ENCODE data around the gene C5orf58.

Gene C5orf58

DNA sequence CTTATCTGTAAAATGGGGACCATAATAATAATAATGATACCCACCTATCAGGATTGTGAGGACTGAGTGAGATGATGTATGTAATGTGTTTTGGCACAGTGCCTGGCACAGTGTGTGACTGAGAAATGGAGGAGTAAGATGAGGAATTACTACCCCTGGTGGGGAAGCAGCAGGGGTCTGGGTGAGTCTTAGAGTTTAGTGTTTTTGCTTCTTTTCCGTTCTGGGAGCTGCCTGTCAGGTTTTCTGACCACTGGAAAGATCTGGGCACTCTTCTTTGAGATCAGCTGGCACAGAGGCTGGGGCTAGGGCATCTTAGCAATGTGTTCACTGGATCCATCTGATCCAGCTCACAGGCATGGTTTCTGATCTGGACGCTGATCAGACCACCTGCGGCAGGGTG, 56.3 kb downstream of the C5orf58 start:
- Histone ChIP-seq H3K9me3 (ENCODE audit: control insufficient read depth, low read length) (peaks cover 5% of the 10 kb centered on the region), H3K36me3 (ENCODE audit: control insufficient read depth, insufficient read depth, low read length) (no peaks in the 10 kb centered on the region), H3K4me1 (ENCODE audit: control insufficient read depth, insufficient read depth, low read length) (no peaks in the 10 kb centered on the region), H3K4me3 (ENCODE audit: insufficient read depth, low read depth, low read length) (no peak overlapping the region), H3K27me3 (ENCODE audit: control insufficient read depth, insufficient read depth, low read length, poor library complexity, severe bottlenecking) (no peaks in the 10 kb centered on the region), H3K27ac (ENCODE audit: insufficient read depth, low read depth, low read length, poor library complexity, severe bottlenecking) (no peak overlapping the region)
- 92 to 94% methylated on average over 3 of the region's 3 CpGs for WGBS, 2 experiments

DNA sequence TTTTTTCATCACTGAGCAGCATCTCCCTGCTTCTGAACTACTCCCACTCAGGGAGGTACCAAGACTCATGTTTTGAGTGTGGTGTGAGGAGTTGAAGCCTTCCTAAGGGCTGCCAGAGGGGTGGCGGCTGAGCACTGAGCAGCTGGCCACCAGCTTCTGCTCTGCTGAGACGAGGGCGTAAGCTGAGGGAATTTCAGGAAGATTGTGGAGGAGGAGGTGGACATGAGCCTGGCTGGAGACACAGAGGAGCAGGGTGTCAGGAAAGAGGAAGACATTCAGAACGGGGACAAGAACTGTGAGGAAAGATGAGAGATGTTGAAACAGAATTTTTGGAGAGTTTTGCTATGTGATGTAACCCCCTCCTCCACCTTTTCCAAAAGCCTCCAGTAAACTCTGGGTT, 57.0 kb downstream of the C5orf58 start:
- Histone ChIP-seq H3K4me3 (ENCODE audit: insufficient read depth, low read depth, low read length) (no peak overlapping the region), H3K4me1 (ENCODE audit: control insufficient read depth, insufficient read depth, low read length) (no peaks in the 10 kb centered on the region), H3K27ac (ENCODE audit: insufficient read depth, low read depth, low read length, poor library complexity, severe bottlenecking) (no peak overlapping the region), H3K27me3 (ENCODE audit: control insufficient read depth, insufficient read depth, low read length, poor library complexity, severe bottlenecking) (no peaks in the 10 kb centered on the region), H3K36me3 (ENCODE audit: control insufficient read depth, insufficient read depth, low read length) (no peaks in the 10 kb centered on the region), H3K9me3 (ENCODE audit: control insufficient read depth, low read length) (peaks cover 5% of the 10 kb centered on the region)
- WGBS, 2 experiments = 93 to 96% methylated on average over 4 of the region's 4 CpGs

DNA sequence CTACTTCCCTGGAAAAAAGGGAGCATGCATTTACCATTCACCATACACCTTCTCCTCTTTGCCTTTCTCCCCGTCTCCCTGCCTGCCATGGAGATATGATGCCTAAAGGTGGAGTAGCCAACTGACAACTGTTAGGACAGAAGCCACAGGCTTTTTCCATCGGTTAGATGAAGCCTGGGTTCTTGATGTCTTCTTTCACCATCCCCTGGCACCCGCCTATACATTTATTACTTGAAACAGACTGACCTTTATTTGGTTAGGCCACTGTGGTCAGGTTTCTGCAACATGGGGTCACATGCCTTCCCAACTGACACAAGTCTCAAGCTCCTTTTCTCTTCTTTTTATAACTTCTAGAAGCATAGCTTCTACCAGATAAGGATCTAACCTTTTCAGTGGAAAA, 57.7 kb downstream of the C5orf58 start:
- 89 to 91% methylated on average over 3 of the region's 3 CpGs for WGBS, 2 experiments
- no peak overlapping the region for H3K27ac ChIP-seq (ENCODE audit: insufficient read depth, low read depth, low read length, poor library complexity, severe bottlenecking)

DNA sequence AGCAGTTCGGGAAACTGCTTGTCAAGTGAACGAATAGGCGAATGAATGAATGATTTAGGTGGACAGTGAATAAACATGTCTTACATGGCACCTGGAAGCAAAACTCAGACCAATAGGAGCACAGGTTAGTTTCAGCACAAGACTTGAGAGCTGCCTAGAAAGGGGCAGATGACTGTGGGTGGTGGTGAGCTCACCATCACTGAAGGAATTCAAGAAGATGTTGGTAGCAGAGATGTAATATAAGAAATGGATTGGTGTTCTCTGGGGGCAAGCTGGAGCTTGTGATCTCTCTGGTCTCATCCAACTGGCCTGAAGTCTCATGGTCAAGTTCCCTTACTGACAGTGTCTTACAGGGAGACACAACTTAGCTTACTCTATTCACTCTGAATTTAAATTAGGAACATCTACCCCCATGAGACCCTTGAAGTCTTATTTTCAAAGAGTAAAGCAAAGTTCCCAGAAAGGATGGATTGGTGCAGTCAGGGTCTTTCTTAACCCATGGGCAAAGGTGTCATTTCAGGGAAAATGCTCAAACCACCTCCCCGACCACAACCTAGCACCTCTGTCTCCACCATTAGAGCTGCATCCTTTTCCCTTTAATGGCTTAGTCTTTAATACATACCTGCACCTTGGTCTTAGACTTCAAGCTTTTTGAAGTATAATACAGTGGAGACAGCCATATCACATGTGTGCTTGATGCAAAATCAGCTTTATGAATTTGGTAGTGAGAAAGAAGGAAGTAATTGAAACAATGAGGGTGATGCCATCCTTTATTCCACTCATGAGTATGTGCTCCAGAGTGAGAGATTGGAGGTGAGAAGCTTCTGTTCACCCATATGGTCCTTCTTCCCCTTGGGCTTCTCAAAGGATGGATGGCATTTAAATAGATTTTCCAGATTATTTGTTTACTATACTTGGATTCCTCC, 59.7 kb downstream of the C5orf58 start:
- WGBS, 2 experiments = 94 to 96% methylated on average over 4 of the region's 4 CpGs
- H3K9me3 ChIP-seq (ENCODE audit: control insufficient read depth, low read length) = peaks cover 5% of the 10 kb centered on the region
- H3K4me3 ChIP-seq (ENCODE audit: insufficient read depth, low read depth, low read length) = no peak overlapping the region
- no peak overlapping the region for H3K27ac ChIP-seq (ENCODE audit: insufficient read depth, low read depth, low read length, poor library complexity, severe bottlenecking)
- no peaks in the 10 kb centered on the region for H3K36me3 ChIP-seq (ENCODE audit: control insufficient read depth, insufficient read depth, low read length)
- no peaks in the 10 kb centered on the region for H3K27me3 ChIP-seq (ENCODE audit: control insufficient read depth, insufficient read depth, low read length, poor library complexity, severe bottlenecking)
- H3K4me1 ChIP-seq (ENCODE audit: control insufficient read depth, insufficient read depth, low read length) = no peaks in the 10 kb centered on the region

More for the DNA sequence above, 57.7 kb downstream of the C5orf58 start:
- no peaks in the 10 kb centered on the region for H3K27me3 ChIP-seq (ENCODE audit: control insufficient read depth, insufficient read depth, low read length, poor library complexity, severe bottlenecking)
- no peaks in the 10 kb centered on the region for H3K4me1 ChIP-seq (ENCODE audit: control insufficient read depth, insufficient read depth, low read length)
- H3K4me3 ChIP-seq (ENCODE audit: insufficient read depth, low read depth, low read length) = no peak overlapping the region
- H3K9me3 ChIP-seq (ENCODE audit: control insufficient read depth, low read length) = peaks cover 5% of the 10 kb centered on the region
- no peaks in the 10 kb centered on the region for H3K36me3 ChIP-seq (ENCODE audit: control insufficient read depth, insufficient read depth, low read length)

DNA sequence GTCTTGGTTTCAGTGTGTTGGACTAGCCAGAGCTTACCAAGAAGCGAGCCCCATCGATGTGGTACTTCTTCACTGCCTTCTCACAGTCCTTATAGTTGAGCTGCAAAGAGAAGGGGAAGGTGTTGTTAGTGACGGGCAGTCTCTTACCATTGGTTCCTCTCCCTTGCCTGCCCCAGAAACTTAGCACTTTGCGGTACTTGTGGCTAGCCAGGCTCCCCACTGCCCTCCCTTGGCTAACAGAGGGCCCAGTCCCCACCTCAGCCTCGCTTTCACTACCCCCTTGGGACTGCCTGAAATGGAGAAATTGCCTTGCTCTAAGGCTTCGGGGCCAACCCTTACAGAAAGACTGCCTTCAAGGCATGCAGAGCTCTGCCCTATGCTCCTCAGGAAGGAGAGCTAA, 60.5 kb downstream of the C5orf58 start:
- Histone ChIP-seq H3K36me3 (ENCODE audit: control insufficient read depth, insufficient read depth, low read length) (no peaks in the 10 kb centered on the region), H3K9me3 (ENCODE audit: control insufficient read depth, low read length) (peaks cover 5% of the 10 kb centered on the region), H3K4me3 (ENCODE audit: insufficient read depth, low read depth, low read length) (no peak overlapping the region), H3K4me1 (ENCODE audit: control insufficient read depth, insufficient read depth, low read length) (no peaks in the 10 kb centered on the region), H3K27me3 (ENCODE audit: control insufficient read depth, insufficient read depth, low read length, poor library complexity, severe bottlenecking) (no peaks in the 10 kb centered on the region), H3K27ac (ENCODE audit: insufficient read depth, low read depth, low read length, poor library complexity, severe bottlenecking) (no peak overlapping the region)
- WGBS, 2 experiments = 73 to 82% methylated on average over 6 of the region's 6 CpGs

DNA sequence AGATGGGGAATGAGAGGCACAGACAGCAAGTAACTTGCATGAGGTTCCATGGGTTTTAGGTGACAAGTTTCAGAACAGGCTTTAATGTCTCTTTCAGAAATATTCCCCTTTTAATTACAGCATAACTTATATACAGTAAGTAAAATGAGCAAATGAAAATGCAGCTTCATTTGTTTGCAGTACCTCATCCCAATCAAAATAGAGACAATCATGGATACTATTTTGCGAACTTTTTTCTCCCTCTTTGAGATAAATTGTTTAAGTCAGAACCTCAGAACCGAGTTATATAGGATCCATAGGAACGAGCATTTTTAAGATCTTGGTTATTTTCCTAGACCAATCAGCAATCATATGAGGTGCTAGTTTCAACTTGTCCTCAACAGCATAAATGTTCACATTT, 61.3 kb downstream of the C5orf58 start:
- Histone ChIP-seq H3K4me1 (ENCODE audit: control insufficient read depth, insufficient read depth, low read length) (no peaks in the 10 kb centered on the region), H3K4me3 (ENCODE audit: insufficient read depth, low read depth, low read length) (no peak overlapping the region), H3K27ac (ENCODE audit: insufficient read depth, low read depth, low read length, poor library complexity, severe bottlenecking) (no peak overlapping the region), H3K36me3 (ENCODE audit: control insufficient read depth, insufficient read depth, low read length) (no peaks in the 10 kb centered on the region), H3K9me3 (ENCODE audit: control insufficient read depth, low read length) (peaks cover 5% of the 10 kb centered on the region), H3K27me3 (ENCODE audit: control insufficient read depth, insufficient read depth, low read length, poor library complexity, severe bottlenecking) (no peaks in the 10 kb centered on the region)
- 93 to 98% methylated on average over 3 of the region's 3 CpGs for WGBS, 2 experiments

DNA sequence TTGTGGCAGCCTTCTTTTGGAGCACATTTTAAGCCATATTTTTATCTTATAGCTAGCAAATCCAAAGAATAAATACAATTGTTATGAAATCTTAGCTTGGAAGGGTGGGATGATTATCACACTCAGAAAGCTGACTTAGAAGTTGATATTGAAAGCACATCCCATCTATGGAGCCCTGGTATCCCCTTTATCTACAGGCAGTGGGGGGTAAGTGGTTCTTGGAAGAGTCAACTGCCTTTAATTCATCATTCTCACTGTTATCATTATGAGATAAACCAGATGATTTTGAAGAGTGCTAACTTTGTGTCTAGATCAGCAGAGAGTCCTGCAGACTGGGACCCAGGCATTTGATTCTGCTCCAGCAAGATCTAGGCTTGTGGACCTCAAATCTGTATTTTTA, 61.8 kb downstream of the C5orf58 start:
- no peak overlapping the region for H3K4me3 ChIP-seq (ENCODE audit: insufficient read depth, low read depth, low read length)
- H3K36me3 ChIP-seq (ENCODE audit: control insufficient read depth, insufficient read depth, low read length) = no peaks in the 10 kb centered on the region
- no peaks in the 10 kb centered on the region for H3K27me3 ChIP-seq (ENCODE audit: control insufficient read depth, insufficient read depth, low read length, poor library complexity, severe bottlenecking)
- H3K27ac ChIP-seq (ENCODE audit: insufficient read depth, low read depth, low read length, poor library complexity, severe bottlenecking) = no peak overlapping the region
- H3K9me3 ChIP-seq (ENCODE audit: control insufficient read depth, low read length) = peaks cover 5% of the 10 kb centered on the region
- no peaks in the 10 kb centered on the region for H3K4me1 ChIP-seq (ENCODE audit: control insufficient read depth, insufficient read depth, low read length)

Data from ectodermal cell (in vitro differentiated cells).